ENCODE data around the gene CYTH3. TPM values are rescaled to one million over a fixed set of nuclear protein-coding genes. Genes with fewer than 3 reads are reported as not detected.

Gene CYTH3
- total RNA-seq, 3 donors from 2014 or later (not counting 1 experiment from before 2014, with no cell fraction given) = 7.7 to 42.6 (median 13.6) TPM

- H3K4me1 ChIP-seq (ENCODE audit: control insufficient read depth, insufficient read depth, low read length) = peaks cover 21% of the 10 kb centered on the region
- H3K27ac ChIP-seq (ENCODE audit: low read length) = peak overlapping the region; percentile 56
- H3K36me3 ChIP-seq (ENCODE audit: control insufficient read depth, insufficient read depth, low read length) = no peaks in the 10 kb centered on the region
- intact Hi-C loops (cut with micrococcal nuclease) = no loop called here
- H3K27me3 ChIP-seq (ENCODE audit: control insufficient read depth, insufficient read depth, low read length) = no peaks in the 10 kb centered on the region
- whole genome bisulfite sequencing (ENCODE audit: insufficient coverage) = no CpG with 5 or more reads among the region's 3 CpGs
- H3K9me3 Mint-ChIP-seq = no peaks in the 10 kb centered on the region
- no peak for ATAC-seq
- no peak for DNase-seq
- H3K4me1 Mint-ChIP-seq = peaks cover 35 to 52% of the 10 kb centered on the region in 2 donors
- no peaks in the 10 kb centered on the region for H3K36me3 Mint-ChIP-seq
- TF ChIP-seq CTCF (IDR thresholded peaks at IDR 0.05) = no peak
- peak overlapping the region; percentile 76 to 88 for H3K27ac Mint-ChIP-seq
- H3K4me3 ChIP-seq (ENCODE audit: low read length) = no peak overlapping the region
- peak overlapping the region; percentile 71 for H3K4me3 Mint-ChIP-seq
- H3K27me3 Mint-ChIP-seq (ENCODE audit: low read depth in 2 of 2) = no peaks in the 10 kb centered on the region
- no peaks in the 10 kb centered on the region for H3K9me3 ChIP-seq (ENCODE audit: control insufficient read depth, insufficient read depth, low read length)
These were observed 13.2 kb downstream of the CYTH3 start for GRCh38 chr7:6259257-6259656.

GRCh38 chr7:6258440-6259182 lies 13.8 kb downstream of the CYTH3 start:
- Mint-ChIP-seq H3K9me3 (no peaks in the 10 kb centered on the region), H3K36me3 (no peaks in the 10 kb centered on the region), H3K27ac (peak overlapping the region; percentile 76 to 88), H3K4me1 (peaks cover 35 to 52% of the 10 kb centered on the region in 2 donors), H3K27me3 (ENCODE audit: low read depth in 2 of 2) (no peaks in the 10 kb centered on the region), H3K4me3 (peak overlapping the region; percentile 71)
- no peak for TF ChIP-seq CTCF (IDR thresholded peaks at IDR 0.05)
- H3K4me1 ChIP-seq (ENCODE audit: control insufficient read depth, insufficient read depth, low read length) = peaks cover 21% of the 10 kb centered on the region
- ATAC-seq (peak in 1 of 3 donors; percentile 50), DNase-seq (peak in 1 of 2 donors; percentile 19)
- 41% methylated on average over 5 of the region's 5 CpGs for WGBS (ENCODE audit: insufficient coverage)
- no peaks in the 10 kb centered on the region for H3K9me3 ChIP-seq (ENCODE audit: control insufficient read depth, insufficient read depth, low read length)
- no peaks in the 10 kb centered on the region for H3K27me3 ChIP-seq (ENCODE audit: control insufficient read depth, insufficient read depth, low read length)
- H3K27ac ChIP-seq (ENCODE audit: low read length) = peak overlapping the region; percentile 56
- H3K4me3 ChIP-seq (ENCODE audit: low read length) = no peak overlapping the region
- intact Hi-C loops (cut with micrococcal nuclease) = no loop called here
- no peaks in the 10 kb centered on the region for H3K36me3 ChIP-seq (ENCODE audit: control insufficient read depth, insufficient read depth, low read length)

GRCh38 chr7:6257675-6258074 lies 14.7 kb downstream of the CYTH3 start:
- Mint-ChIP-seq H3K4me3 (no peak overlapping the region), H3K27ac (peak overlapping the region in 1 of 2 donors; percentile 88), H3K9me3 (no peaks in the 10 kb centered on the region), H3K4me1 (peaks cover 35 to 52% of the 10 kb centered on the region in 2 donors), H3K36me3 (no peaks in the 10 kb centered on the region), H3K27me3 (ENCODE audit: low read depth in 2 of 2) (peaks cover 0 to 2% of the 10 kb centered on the region in 2 donors)
- DNase-seq (no peak), ATAC-seq (no peak)
- Histone ChIP-seq H3K27me3 (ENCODE audit: control insufficient read depth, insufficient read depth, low read length) (no peaks in the 10 kb centered on the region), H3K4me1 (ENCODE audit: control insufficient read depth, insufficient read depth, low read length) (peaks cover 21% of the 10 kb centered on the region), H3K9me3 (ENCODE audit: control insufficient read depth, insufficient read depth, low read length) (no peaks in the 10 kb centered on the region), H3K36me3 (ENCODE audit: control insufficient read depth, insufficient read depth, low read length) (no peaks in the 10 kb centered on the region), H3K4me3 (ENCODE audit: low read length) (no peak overlapping the region), H3K27ac (ENCODE audit: low read length) (no peak overlapping the region)
- intact Hi-C loops (cut with micrococcal nuclease) = no loop called here
- TF ChIP-seq CTCF (IDR thresholded peaks at IDR 0.05) = no peak
- 92% methylated on average over 2 of the region's 4 CpGs for WGBS (ENCODE audit: insufficient coverage)
